AG04450 (cell line): ENCODE results near the gene RNFT2. TPM values are rescaled to one million over a fixed set of nuclear protein-coding genes. Genes with fewer than 3 reads are reported as not detected.

ENCODE experiments used
- CTCF ChIA-PET: fragments of 300-600, 350-600 bp; formaldehyde crosslinking; extraction: SDS; loops from one replicate; lab custom pipeline; 2022; ENCODE audit warnings: antibody characterized with exemption, inconsistent platforms; lab: Charles Lee
- POLR2A ChIA-PET: fragments of 350-600 bp; formaldehyde crosslinking; extraction: SDS; loops from one replicate; lab custom pipeline; 2021; ENCODE audit warnings: antibody characterized with exemption, inconsistent platforms; lab: Yijun Ruan, JAX
- DNase-seq: peaks from one replicate; pipeline ENCODE4 v3.0.0-alpha.2; 2011; ENCODE audit warnings: low read depth, low spot score
- H3K27ac ChIP-seq: one replicate; pipeline ENCODE4 v1.5.1; 2012; ENCODE audit warnings: low read depth, low read length, control low read depth
- H3K27me3 ChIP-seq: one replicate; pipeline ENCODE4 v1.6.0; 2012; ENCODE audit warnings: low read length; ENCODE audit not compliant: control insufficient read depth, insufficient read depth
- H3K4me3 ChIP-seq: 2 replicates; pipeline ENCODE4 v1.5.1; 2011; ENCODE audit warnings: mild to moderate bottlenecking, low read depth, low read length, control low read depth
- H3K9me3 ChIP-seq: 2 replicates; pipeline ENCODE4 v1.5.1; 2012; ENCODE audit warnings: low read length; ENCODE audit not compliant: control insufficient read depth, insufficient read depth
- polyA plus RNA-seq: library from polyadenylated mRNA; depleted of rRNA; stranded (reverse); fragments of >200 nt; gene quantifications from 2 replicates; pipeline ENCODE4 v1.2.3, GENCODE V29; 2011
- TF ChIP-seq, protein P1 (sequence below): IDR thresholded peaks from 2 replicates; pipeline ENCODE4 v1.5.1; 2011; ENCODE audit warnings: low read depth, low read length, control low read depth, inconsistent platforms

The RNFT2 gene
- polyA plus RNA-seq, 1 experiment = 2.3 TPM

- ChIA-PET CTCF (no interaction called here), POLR2A (no interaction called here)
These were observed 60.6 kb downstream of the RNFT2 start for GRCh38 chr12:116798719-116799118.

DNA sequence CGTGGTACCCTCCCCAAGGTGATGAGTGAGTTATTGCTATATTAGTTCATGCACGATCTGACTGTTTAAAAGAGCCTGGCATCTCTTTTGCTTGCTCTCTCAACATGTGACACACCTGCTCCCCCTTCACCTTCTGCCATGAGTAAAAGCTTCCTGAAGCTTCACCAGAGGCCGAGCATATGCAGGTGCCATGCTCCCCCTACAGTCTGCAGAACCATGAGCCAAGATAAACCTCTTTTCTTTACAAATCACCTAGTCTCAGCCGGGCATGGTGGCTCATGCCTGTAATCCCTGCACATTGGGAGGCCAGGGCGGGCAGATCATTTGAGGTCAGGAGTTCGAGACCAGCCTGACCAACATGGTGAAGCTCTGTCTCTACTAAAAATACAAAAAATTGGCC lies 61.8 kb downstream of the RNFT2 start:
- H3K27ac ChIP-seq = no peak overlapping the region
- TF ChIP-seq, protein P1, sequence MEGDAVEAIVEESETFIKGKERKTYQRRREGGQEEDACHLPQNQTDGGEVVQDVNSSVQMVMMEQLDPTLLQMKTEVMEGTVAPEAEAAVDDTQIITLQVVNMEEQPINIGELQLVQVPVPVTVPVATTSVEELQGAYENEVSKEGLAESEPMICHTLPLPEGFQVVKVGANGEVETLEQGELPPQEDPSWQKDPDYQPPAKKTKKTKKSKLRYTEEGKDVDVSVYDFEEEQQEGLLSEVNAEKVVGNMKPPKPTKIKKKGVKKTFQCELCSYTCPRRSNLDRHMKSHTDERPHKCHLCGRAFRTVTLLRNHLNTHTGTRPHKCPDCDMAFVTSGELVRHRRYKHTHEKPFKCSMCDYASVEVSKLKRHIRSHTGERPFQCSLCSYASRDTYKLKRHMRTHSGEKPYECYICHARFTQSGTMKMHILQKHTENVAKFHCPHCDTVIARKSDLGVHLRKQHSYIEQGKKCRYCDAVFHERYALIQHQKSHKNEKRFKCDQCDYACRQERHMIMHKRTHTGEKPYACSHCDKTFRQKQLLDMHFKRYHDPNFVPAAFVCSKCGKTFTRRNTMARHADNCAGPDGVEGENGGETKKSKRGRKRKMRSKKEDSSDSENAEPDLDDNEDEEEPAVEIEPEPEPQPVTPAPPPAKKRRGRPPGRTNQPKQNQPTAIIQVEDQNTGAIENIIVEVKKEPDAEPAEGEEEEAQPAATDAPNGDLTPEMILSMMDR = no peak
- H3K9me3 ChIP-seq = no peaks in the 10 kb centered on the region
- ChIA-PET POLR2A (no interaction called here), CTCF (no interaction called here)
- H3K4me3 ChIP-seq = no peak overlapping the region
- no peaks in the 10 kb centered on the region for H3K27me3 ChIP-seq
- DNase-seq = no peak

More at GRCh38 chr12:116798719-116799118, 60.6 kb downstream of the RNFT2 start:
- TF ChIP-seq, protein P1 = no peak
- no peak for DNase-seq
- H3K4me3 ChIP-seq = no peak overlapping the region
- H3K27me3 ChIP-seq = no peaks in the 10 kb centered on the region
- H3K9me3 ChIP-seq = no peaks in the 10 kb centered on the region
- no peak overlapping the region for H3K27ac ChIP-seq

GRCh38 chr12:116800918-116801317 lies 62.8 kb downstream of the RNFT2 start:
- TF ChIP-seq, protein P1 = no peak
- Histone ChIP-seq H3K4me3 (no peak overlapping the region), H3K27ac (no peak overlapping the region), H3K27me3 (no peaks in the 10 kb centered on the region), H3K9me3 (no peaks in the 10 kb centered on the region)
- DNase-seq = no peak
- ChIA-PET CTCF (no interaction called here), POLR2A (no interaction called here)

DNA sequence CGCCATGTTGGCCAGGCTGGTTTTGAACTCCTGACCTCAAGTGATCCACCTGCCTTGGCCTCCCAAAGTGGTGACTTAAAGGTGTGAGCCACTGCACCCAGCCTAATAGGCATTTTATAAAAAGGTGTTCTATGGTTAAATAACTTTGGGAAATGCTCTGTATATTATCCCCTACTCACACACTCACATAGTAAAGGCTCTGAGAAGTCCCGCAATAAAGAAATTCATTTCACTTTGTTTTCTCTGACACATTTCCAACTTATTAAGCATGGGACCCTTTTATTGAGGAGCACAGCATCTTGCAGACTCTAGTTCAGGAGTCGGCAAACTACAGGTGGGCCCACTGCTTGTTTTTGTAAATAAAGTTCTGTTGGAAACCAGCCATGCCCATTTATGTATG lies 63.9 kb downstream of the RNFT2 start:
- no peak overlapping the region for H3K4me3 ChIP-seq
- POLR2A ChIA-PET = no interaction called here
- TF ChIP-seq, protein P1 = no peak
- H3K27me3 ChIP-seq = no peaks in the 10 kb centered on the region
- no peaks in the 10 kb centered on the region for H3K9me3 ChIP-seq
- no peak for DNase-seq
- CTCF ChIA-PET = no interaction called here
- no peak overlapping the region for H3K27ac ChIP-seq

- H3K27me3 ChIP-seq = no peaks in the 10 kb centered on the region
- DNase-seq = no peak
- ChIA-PET POLR2A (no interaction called here), CTCF (no interaction called here)
- no peaks in the 10 kb centered on the region for H3K9me3 ChIP-seq
- H3K27ac ChIP-seq = no peak overlapping the region
- TF ChIP-seq, protein P1 = no peak
- no peak overlapping the region for H3K4me3 ChIP-seq
These were observed 65.1 kb downstream of the RNFT2 start for GRCh38 chr12:116803013-116803736.
